Nephron progenitor cell (in vitro differentiated cells): ENCODE measurements around the gene VGLL2.

Experiments
- DNase-seq: peaks from one replicate; pipeline ENCODE4 v3.0.0; 2021
- H3K27ac Mint-ChIP-seq: 2 replicates; pipeline ENCODE4 v1.8.0; 2021; ENCODE audit warnings: mild to moderate bottlenecking, moderate library complexity, mixed read lengths
- H3K27me3 Mint-ChIP-seq: 2 replicates; pipeline ENCODE4 v1.8.0; 2021; ENCODE audit warnings: mild to moderate bottlenecking, low read depth, mixed read lengths; ENCODE audit not compliant: poor library complexity
- H3K36me3 Mint-ChIP-seq: 2 replicates; pipeline ENCODE4 v1.8.0; 2021; ENCODE audit warnings: low read depth, mixed read lengths
- H3K4me1 Mint-ChIP-seq: 2 replicates; pipeline ENCODE4 v1.8.0; 2021; ENCODE audit warnings: mixed read lengths
- H3K4me3 Mint-ChIP-seq: 2 replicates; pipeline ENCODE4 v1.8.0; 2021; ENCODE audit warnings: mild to moderate bottlenecking, moderate library complexity, mixed read lengths
- H3K9me3 Mint-ChIP-seq: 2 replicates; pipeline ENCODE4 v1.8.0; 2021; ENCODE audit warnings: mild to moderate bottlenecking, moderate library complexity, mixed read lengths
- CTCF ChIP-seq: fragments of 200-600 bp; sonication (generic); IDR thresholded peaks from 2 replicates; pipeline ENCODE4 v1.5.0; 2021; ENCODE audit warnings: antibody characterized with exemption

Gene VGLL2

GRCh38 chr6:117309611-117310010, 44.3 kb downstream of the VGLL2 start:
- H3K4me3 Mint-ChIP-seq: no peak overlapping the region
- H3K4me1 Mint-ChIP-seq: no peaks in the 10 kb centered on the region
- peaks cover 2% of the 10 kb centered on the region for H3K27me3 Mint-ChIP-seq
- no peak for TF ChIP-seq CTCF
- H3K27ac Mint-ChIP-seq: no peak overlapping the region
- H3K9me3 Mint-ChIP-seq: no peaks in the 10 kb centered on the region
- no peaks in the 10 kb centered on the region for H3K36me3 Mint-ChIP-seq
- DNase-seq: no peak

- Mint-ChIP-seq H3K27me3 (peaks cover 5% of the 10 kb centered on the region), H3K4me3 (no peak overlapping the region), H3K27ac (no peak overlapping the region), H3K36me3 (no peaks in the 10 kb centered on the region), H3K9me3 (no peaks in the 10 kb centered on the region), H3K4me1 (no peaks in the 10 kb centered on the region)
- TF ChIP-seq CTCF: no peak
- no peak for DNase-seq
These were observed 46.0 kb downstream of the VGLL2 start for GRCh38 chr6:117311310-117311709.

GRCh38 chr6:117311726-117312125, 46.4 kb downstream of the VGLL2 start:
- no peak for TF ChIP-seq CTCF
- H3K4me1 Mint-ChIP-seq: no peaks in the 10 kb centered on the region
- H3K9me3 Mint-ChIP-seq: no peaks in the 10 kb centered on the region
- no peak for DNase-seq
- H3K27me3 Mint-ChIP-seq: peaks cover 5% of the 10 kb centered on the region
- no peak overlapping the region for H3K4me3 Mint-ChIP-seq
- no peaks in the 10 kb centered on the region for H3K36me3 Mint-ChIP-seq
- H3K27ac Mint-ChIP-seq: no peak overlapping the region

- Mint-ChIP-seq H3K4me3 (no peak overlapping the region), H3K36me3 (no peaks in the 10 kb centered on the region), H3K27ac (no peak overlapping the region), H3K9me3 (no peaks in the 10 kb centered on the region), H3K27me3 (peaks cover 5% of the 10 kb centered on the region), H3K4me1 (no peaks in the 10 kb centered on the region)
- no peak for DNase-seq
- peak; percentile 39 for TF ChIP-seq CTCF
These were observed 51.9 kb downstream of the VGLL2 start for GRCh38 chr6:117317261-117317660.
